Cardiac muscle cell (in vitro differentiated cells and primary cell): ENCODE measurements around the gene PCAT7. TPM values are rescaled to one million over a fixed set of nuclear protein-coding genes. Genes with fewer than 3 reads are reported as not detected.
A peak's percentile ranks its signal among the peaks of the same experiment; 100 is the strongest.
"Not testable (repeated sequence)": the region's sequence is repeated elsewhere in the genome, so short reads cannot be mapped to it uniquely, and the experiment has no call there.

Source experiments
- DNase-seq, 2 donors: peaks; one replicate each; pipeline versions ENCODE4 v3.0.0 to v3.0.0-alpha.2; 2010 to 2017; ENCODE audit warnings: low read depth in 1 of 2, low spot score in 1 of 2
- H3K27ac ChIP-seq: fragments of 200-600 bp; sonication (generic); 2 replicates; pipeline ENCODE4 v1.5.1; 2016
- H3K27me3 ChIP-seq: fragments of 200-600 bp; sonication (generic); 2 replicates; pipeline ENCODE4 v1.6.0; 2016; ENCODE audit warnings: control low read depth
- H3K36me3 ChIP-seq: fragments of 200-600 bp; sonication (generic); 2 replicates; pipeline ENCODE4 v1.5.1; 2016; ENCODE audit warnings: control low read depth
- H3K4me1 ChIP-seq: fragments of 200-600 bp; sonication (generic); 2 replicates; pipeline ENCODE4 v1.8.1; 2017; ENCODE audit warnings: low read depth, mild to moderate bottlenecking, mixed run types
- H3K4me3 ChIP-seq: fragments of 200-600 bp; sonication (generic); 2 replicates; pipeline ENCODE4 v1.5.1; 2016; ENCODE audit warnings: mild to moderate bottlenecking
- H3K9me3 ChIP-seq: fragments of 200-600 bp; sonication (generic); 2 replicates; pipeline ENCODE4 v1.5.1; 2017; ENCODE audit warnings: low read depth, mild to moderate bottlenecking, control low read depth
- CTCF ChIP-seq: IDR thresholded peaks from 2 replicates; pipeline ENCODE4 v1.5.1; 2012; ENCODE audit warnings: low read depth, mild to moderate bottlenecking, low read length
- polyA plus RNA-seq: library from polyadenylated mRNA; unstranded; fragments of >200 nt; fragmentation: Nextera tagmentation; extraction: Ambion mirVana; gene quantifications from 2 replicates; pipeline ENCODE4 v1.2.1, GENCODE V29; 2016
- total RNA-seq: library from RNA; depleted of rRNA; stranded (reverse); fragments of >200 nt; gene quantifications from 2 replicates; pipeline ENCODE4 v1.2.3, GENCODE V29; 2016

Gene PCAT7
- total RNA-seq (11.5 and 24.4 TPM in 2 replicates), polyA plus RNA-seq (10.6 and 25.3 TPM in 2 replicates)

- H3K9me3 ChIP-seq: no peaks in the 10 kb centered on the region
- peak within 1 kb of the TSS; percentile 88 for H3K4me3 ChIP-seq
- peak; percentile 43 to 90 for DNase-seq
- peak; percentile 30 for TF ChIP-seq CTCF
- peak within 1 kb of the TSS; percentile 97 for H3K27ac ChIP-seq
- no peaks in the 10 kb centered on the region for H3K27me3 ChIP-seq
- no peaks in the 10 kb centered on the region for H3K4me1 ChIP-seq
- peaks cover 7% of the 10 kb centered on the region for H3K36me3 ChIP-seq
Measured at GRCh38 chr9:94554439-94555331, at the start of gene PCAT7. Gene PCAT7 (plus strand): TSS chr9:94555083.

- H3K4me3 ChIP-seq, H3K9me3 ChIP-seq, H3K27me3 ChIP-seq, H3K4me1 ChIP-seq, H3K36me3 ChIP-seq, DNase-seq, H3K27ac ChIP-seq: not testable (repeated sequence)
Measured at GRCh38 chr9:94506370-94506769, 48.5 kb upstream of the PCAT7 start.

GRCh38 chr9:94507531-94508258, 47.2 kb upstream of the PCAT7 start:
- no peaks in the 10 kb centered on the region for H3K9me3 ChIP-seq
- TF ChIP-seq CTCF: no peak
- H3K27me3 ChIP-seq: no peaks in the 10 kb centered on the region
- H3K4me3 ChIP-seq: no peak overlapping the region
- H3K4me1 ChIP-seq: no peaks in the 10 kb centered on the region
- no peaks in the 10 kb centered on the region for H3K36me3 ChIP-seq
- no peak for DNase-seq
- no peak overlapping the region for H3K27ac ChIP-seq

- Histone ChIP-seq H3K4me3 (no peak overlapping the region), H3K36me3 (no peaks in the 10 kb centered on the region)
- TF ChIP-seq CTCF: no peak
Measured at GRCh38 chr9:94511134-94511954, 43.5 kb upstream of the PCAT7 start.

GRCh38 chr9:94511955-94512265, 43.0 kb upstream of the PCAT7 start:
- Histone ChIP-seq H3K9me3 (no peaks in the 10 kb centered on the region), H3K27me3 (no peaks in the 10 kb centered on the region), H3K4me1 (no peaks in the 10 kb centered on the region), H3K36me3 (no peaks in the 10 kb centered on the region), H3K4me3 (no peak overlapping the region), H3K27ac (no peak overlapping the region)
- no peak for DNase-seq
- no peak for TF ChIP-seq CTCF

More at GRCh38 chr9:94511134-94511954, 43.5 kb upstream of the PCAT7 start:
- Histone ChIP-seq H3K27me3 (no peaks in the 10 kb centered on the region), H3K9me3 (no peaks in the 10 kb centered on the region), H3K27ac (no peak overlapping the region), H3K4me1 (no peaks in the 10 kb centered on the region)
- DNase-seq: peak; percentile 22 to 25
